OCI-LY1 (cell line): ENCODE measurements around the gene CCT6B.

ENCODE experiments used
- CTCF ChIP-seq: fragments of 200-600 bp; sonication (generic), shearing (Covaris generic); IDR thresholded peaks from 2 replicates; pipeline ENCODE4 v1.5.1; 2017; ENCODE audit warnings: mild to moderate bottlenecking, antibody characterized with exemption, low read length, moderate library complexity, mixed read lengths
- EZH2 ChIP-seq: fragments of 200-600 bp; sonication (generic), shearing (Covaris generic); IDR thresholded peaks from 2 replicates; pipeline ENCODE4 v1.8.0; 2017; ENCODE audit warnings: borderline replicate concordance, mixed run types, mild to moderate bottlenecking, antibody characterized with exemption, low read length, moderate library complexity, mixed read lengths

- TF ChIP-seq CTCF (no peak), EZH2 (no peak)
Observed at GRCh38 chr17:34991606-34992005, 30.3 kb upstream of the CCT6B start.
